OCI-LY7 (cell line): Measurements from ENCODE around the gene CNPY1.

Experiments
- CTCF ChIP-seq: fragments of 200-600 bp; sonication (generic); conservative IDR thresholded peaks from 2 replicates; pipeline ENCODE4 v1.5.1; 2014; ENCODE audit warnings: mild to moderate bottlenecking, antibody characterized with exemption, low read length, moderate library complexity, mixed read lengths
- EZH2phosphoT487 ChIP-seq: fragments of 200-600 bp; sonication (generic); IDR thresholded peaks from 2 replicates; pipeline ENCODE4 v1.6.1; 2018; ENCODE audit warnings: low read depth, borderline replicate concordance, mild to moderate bottlenecking, mixed run types, antibody characterized with exemption, low read length, moderate library complexity, mixed read lengths

- TF ChIP-seq CTCF (no peak), EZH2phosphoT487 (no peak)
Measured at GRCh38 chr7:155456738-155457543, 89.4 kb downstream of the CNPY1 start.
